NCI-H2227 treated with DMSO at 0.1 percent for 48 hours (cell line): ENCODE measurements around the gene NID1.
"Not testable (repeated sequence)": the region's sequence is repeated elsewhere in the genome, so short reads cannot be mapped to it uniquely, and the experiment has no call there.

ENCODE experiments used
- DNase-seq: peaks from one replicate; lab custom pipeline; 2025; lab: John Stamatoyannopoulos, UW

The NID1 gene

GRCh38 chr1:236023926-236024565, 40.8 kb downstream of the NID1 start:
- DNase-seq: no peak

GRCh38 chr1:236021424-236022135, 43.3 kb downstream of the NID1 start:
- DNase-seq: no peak

- no peak for DNase-seq
Observed at GRCh38 chr1:236020359-236021219, 44.3 kb downstream of the NID1 start.

- no peak for DNase-seq
Observed at GRCh38 chr1:236018885-236019453, 45.9 kb downstream of the NID1 start.

- no peak for DNase-seq
Observed at GRCh38 chr1:236016782-236017400, 48.0 kb downstream of the NID1 start.

- no peak for DNase-seq
Observed at GRCh38 chr1:236016083-236016482, 48.8 kb downstream of the NID1 start.

GRCh38 chr1:236015539-236015938, 49.4 kb downstream of the NID1 start:
- DNase-seq: no peak

DNA sequence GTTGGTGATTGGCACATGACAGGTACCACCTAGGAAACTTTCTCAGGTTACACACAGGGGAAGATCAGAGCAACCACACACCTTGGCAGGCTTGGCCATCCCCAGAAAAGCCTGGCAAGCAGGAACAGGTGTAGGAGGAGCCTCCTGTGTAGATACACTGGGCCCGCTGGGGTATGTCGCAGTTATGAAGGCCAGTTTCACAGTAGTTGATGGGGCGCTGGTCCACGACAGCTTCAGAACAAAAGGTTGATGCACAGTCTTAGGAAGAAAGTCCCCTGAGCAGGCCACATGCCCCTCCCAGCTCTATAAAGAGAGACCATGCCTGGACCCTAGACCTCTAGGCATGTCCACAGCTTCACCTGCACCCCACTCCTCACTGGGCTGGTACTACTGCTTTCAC, 51.6 kb downstream of the NID1 start:
- no peak for DNase-seq

- DNase-seq: no peak
Observed at GRCh38 chr1:236011641-236012040, 53.2 kb downstream of the NID1 start.

DNA sequence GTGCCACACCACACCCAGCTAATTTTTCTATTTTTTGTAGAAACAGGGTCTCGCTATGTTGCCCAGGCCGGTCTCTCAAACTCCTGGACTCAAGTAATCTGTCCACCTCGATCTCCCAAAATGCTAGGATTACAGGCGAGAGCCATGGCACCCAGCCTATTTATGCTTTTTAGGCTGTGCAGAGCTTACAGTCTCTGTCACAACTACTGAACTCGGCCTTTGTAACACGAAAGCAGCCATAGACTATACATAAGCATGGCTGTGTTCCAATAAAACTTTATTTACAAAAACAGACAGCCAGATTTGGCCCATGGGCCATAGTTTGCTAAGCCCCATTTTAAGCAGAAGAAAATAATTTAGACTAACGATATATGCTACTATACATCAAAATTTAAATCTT, 54.4 kb downstream of the NID1 start:
- DNase-seq: no peak

DNA sequence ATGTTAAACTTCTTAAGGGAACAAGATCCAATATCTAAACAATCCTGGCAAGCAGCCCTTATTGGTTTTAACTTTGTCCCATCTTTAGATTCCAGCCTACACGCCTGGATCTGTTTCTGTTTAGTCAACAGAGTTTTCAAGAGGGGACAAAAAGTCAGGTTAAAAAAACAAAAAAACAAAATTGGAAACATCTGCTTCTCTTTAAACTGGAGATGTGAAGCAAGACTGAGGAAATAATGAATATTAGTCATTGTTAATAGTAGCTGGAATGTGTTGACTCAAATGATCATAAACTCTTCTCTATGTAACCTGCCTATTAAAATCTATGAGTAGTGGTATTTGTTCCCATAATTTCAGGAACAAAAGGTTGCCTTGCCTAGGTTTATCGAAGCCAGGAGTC, 55.0 kb downstream of the NID1 start:
- no peak for DNase-seq

- no peak for DNase-seq
Observed at GRCh38 chr1:236009191-236009590, 55.7 kb downstream of the NID1 start.

GRCh38 chr1:236007781-236008180, 57.1 kb downstream of the NID1 start:
- DNase-seq: no peak

GRCh38 chr1:236003058-236003457, 61.8 kb downstream of the NID1 start:
- DNase-seq: not testable (repeated sequence)

GRCh38 chr1:236002572-236002971, 62.3 kb downstream of the NID1 start:
- no peak for DNase-seq

GRCh38 chr1:236002025-236002390, 62.9 kb downstream of the NID1 start:
- DNase-seq: no peak

- DNase-seq: no peak
Observed at GRCh38 chr1:236000781-236001180, 64.1 kb downstream of the NID1 start.

GRCh38 chr1:235999259-235999925, 65.5 kb downstream of the NID1 start:
- DNase-seq: no peak

DNA sequence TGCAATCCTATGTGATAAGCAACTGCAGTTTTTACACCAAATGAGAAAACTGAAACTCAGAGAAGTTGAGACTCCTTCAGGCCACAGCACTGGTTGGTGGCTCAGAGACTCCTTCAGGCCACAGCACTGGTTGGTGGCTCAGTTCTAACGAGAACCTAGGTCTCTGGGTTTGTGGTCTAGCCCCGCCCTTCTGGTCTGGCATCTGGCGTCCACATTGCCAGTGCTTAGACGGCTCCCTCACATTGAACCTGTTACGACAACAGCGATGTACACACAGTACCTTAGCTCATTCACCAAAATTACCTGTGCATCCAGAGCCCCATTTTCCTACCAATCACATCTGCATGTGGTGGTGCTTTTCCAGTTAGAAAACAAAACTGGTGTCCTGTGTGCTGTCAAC, 66.1 kb downstream of the NID1 start:
- no peak for DNase-seq

GRCh38 chr1:235997931-235998330, 67.0 kb downstream of the NID1 start:
- DNase-seq: no peak

- no peak for DNase-seq
Observed at GRCh38 chr1:235997049-235997448, 67.8 kb downstream of the NID1 start.
